Adipose tissue (tissue), 3 donors: Measurements from ENCODE around the gene HBA1. TPM values are rescaled to one million over a fixed set of nuclear protein-coding genes. Genes with fewer than 3 reads are reported as not detected.
"Not testable (repeated sequence)": the region's sequence is repeated elsewhere in the genome, so short reads cannot be mapped to it uniquely, and the experiment has no call there.

Source experiments
- H3K27ac ChIP-seq: one replicate; pipeline ENCODE4 v1.5.1; 2013; ENCODE audit warnings: low read depth, low read length
- WGBS, 3 donors: extraction: QIAGEN DNeasy Blood & Tissue Kit; methylation state at CpG; one replicate each; pipeline ENCODE4 v1.1.7; 2013; 5-methylcytosine and 5-hydroxymethylcytosine counted together
- polyA plus RNA-seq, 3 donors: library from polyadenylated mRNA; stranded (reverse); fragments of 200-250 nt; gene quantifications; one replicate each; pipeline ENCODE4 v1.2.3, GENCODE V29; 2013
- donor health status: healthy with polysubstance abuse.
- donor health status: Bipolar disorder and iron deficiency.
- donor health status: healthy.

HBA1 gene
- polyA plus RNA-seq = 100 to 1,000 TPM in 1 of 3 donors, 10 to 100 TPM in 1, 1 to 10 TPM in 1; 6.7 to 330 (median 28.5) TPM

DNA sequence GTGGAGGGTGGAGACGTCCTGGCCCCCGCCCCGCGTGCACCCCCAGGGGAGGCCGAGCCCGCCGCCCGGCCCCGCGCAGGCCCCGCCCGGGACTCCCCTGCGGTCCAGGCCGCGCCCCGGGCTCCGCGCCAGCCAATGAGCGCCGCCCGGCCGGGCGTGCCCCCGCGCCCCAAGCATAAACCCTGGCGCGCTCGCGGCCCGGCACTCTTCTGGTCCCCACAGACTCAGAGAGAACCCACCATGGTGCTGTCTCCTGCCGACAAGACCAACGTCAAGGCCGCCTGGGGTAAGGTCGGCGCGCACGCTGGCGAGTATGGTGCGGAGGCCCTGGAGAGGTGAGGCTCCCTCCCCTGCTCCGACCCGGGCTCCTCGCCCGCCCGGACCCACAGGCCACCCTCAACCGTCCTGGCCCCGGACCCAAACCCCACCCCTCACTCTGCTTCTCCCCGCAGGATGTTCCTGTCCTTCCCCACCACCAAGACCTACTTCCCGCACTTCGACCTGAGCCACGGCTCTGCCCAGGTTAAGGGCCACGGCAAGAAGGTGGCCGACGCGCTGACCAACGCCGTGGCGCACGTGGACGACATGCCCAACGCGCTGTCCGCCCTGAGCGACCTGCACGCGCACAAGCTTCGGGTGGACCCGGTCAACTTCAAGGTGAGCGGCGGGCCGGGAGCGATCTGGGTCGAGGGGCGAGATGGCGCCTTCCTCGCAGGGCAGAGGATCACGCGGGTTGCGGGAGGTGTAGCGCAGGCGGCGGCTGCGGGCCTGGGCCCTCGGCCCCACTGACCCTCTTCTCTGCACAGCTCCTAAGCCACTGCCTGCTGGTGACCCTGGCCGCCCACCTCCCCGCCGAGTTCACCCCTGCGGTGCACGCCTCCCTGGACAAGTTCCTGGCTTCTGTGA, at the start of gene HBA1:
Gene HBA1, plus strand, starts transcription at position 204 of the 906 bp plus-strand sequence. Its CDS starts 37 bp downstream, at position 241.
- not testable (repeated sequence) for H3K27ac ChIP-seq
- WGBS, 3 donors = 2 to 4% (median 3%) methylated on average over 22 to 37 of the region's 88 CpGs

DNA sequence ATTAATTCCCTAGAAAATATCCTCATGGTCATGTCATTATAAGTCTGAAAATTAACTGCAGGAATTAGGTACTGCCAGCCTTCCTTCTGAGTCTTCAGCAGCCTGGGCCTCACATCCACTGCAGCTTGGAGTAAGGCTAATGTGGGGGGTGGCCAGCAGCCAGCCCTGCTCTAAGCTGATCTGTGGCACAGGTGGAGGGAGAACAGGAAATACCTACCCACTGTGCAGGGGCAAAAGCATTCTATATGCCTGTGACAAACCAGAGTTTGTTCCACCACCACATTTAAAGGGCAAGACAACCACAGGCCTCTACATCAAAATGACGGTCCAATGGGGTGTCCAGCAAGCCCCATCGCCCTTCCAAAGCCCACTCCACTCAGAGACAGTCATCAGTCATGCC, 47.4 kb upstream of the HBA1 start:
- WGBS, 3 donors = 91 to 95% (median 94%) methylated on average over 2 of the region's 2 CpGs
- H3K27ac ChIP-seq = no peak overlapping the region

DNA sequence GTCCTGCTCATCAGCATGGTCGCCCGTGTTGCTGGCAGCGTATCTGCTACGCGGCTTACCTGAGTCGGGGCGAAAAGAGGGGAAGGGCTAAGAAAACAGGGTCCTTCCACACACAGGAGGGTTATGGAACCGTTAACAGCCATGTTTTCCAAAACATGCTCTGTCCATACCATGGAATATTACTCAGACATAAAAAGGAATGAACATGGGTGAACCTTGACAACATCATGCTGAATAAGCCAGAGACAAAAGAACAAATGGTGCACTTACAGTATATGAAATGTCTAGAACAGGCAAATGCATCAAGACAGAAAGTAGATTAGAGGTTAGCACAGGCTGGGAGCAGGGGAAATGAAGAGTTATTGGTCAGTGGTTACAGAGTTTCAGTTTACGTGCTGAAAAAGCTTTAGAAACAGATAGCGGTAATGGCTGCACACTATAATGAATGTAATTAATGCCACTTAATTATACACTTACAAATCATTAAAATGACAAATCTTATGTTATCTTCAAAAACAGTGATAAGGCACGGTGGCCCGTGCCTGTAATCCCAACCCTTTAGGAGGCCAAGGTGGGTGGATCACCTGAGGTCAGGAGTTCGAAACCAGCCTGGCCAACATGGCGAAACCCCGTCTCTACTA, 45.8 kb upstream of the HBA1 start:
- 86 to 96% (median 95%) methylated on average over 15 of the region's 15 CpGs for WGBS, 3 donors
- no peak overlapping the region for H3K27ac ChIP-seq

DNA sequence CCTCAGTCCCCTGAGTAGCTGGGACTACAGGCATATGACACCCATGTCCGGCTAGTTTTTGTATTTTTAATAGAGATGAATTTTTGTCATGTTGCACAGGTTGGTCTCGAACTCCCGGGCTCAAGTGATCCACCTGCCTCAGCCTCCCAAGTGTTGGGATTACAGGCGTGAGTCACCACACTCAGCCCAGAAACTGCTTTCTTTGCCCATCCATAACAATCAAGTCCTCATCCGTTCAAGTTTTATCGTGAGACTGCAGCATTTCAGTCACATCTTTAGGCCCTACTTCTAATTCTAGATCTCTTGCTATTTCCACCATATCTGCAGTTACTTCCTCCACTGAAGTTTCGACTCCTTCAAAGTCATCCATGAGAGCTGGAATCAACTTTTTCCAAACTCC, 44.4 kb upstream of the HBA1 start:
- H3K27ac ChIP-seq = no peak overlapping the region
- 93 to 95% (median 94%) methylated on average over 7 of the region's 7 CpGs for WGBS, 3 donors

DNA sequence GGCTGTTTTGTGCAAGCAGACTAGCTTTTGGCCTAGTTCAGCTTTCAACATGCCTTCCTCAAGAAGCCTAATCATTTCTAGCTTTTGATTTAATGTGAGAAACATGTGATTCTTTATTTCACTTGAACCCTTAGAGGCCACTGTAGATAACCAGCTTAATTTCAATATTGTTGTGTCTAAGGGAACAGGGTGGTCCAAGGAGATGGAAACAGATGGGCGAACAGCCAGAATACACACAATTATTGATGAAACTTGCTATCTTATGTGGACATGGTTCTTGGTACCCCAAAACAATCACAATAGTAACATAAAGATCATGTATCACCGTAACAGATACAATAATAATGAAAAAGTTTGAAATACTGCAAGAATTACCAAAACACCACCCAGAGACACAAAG, 42.8 kb upstream of the HBA1 start:
- H3K27ac ChIP-seq = no peak overlapping the region
- 88 to 97% (median 93%) methylated on average over 2 of the region's 2 CpGs for WGBS, 3 donors

DNA sequence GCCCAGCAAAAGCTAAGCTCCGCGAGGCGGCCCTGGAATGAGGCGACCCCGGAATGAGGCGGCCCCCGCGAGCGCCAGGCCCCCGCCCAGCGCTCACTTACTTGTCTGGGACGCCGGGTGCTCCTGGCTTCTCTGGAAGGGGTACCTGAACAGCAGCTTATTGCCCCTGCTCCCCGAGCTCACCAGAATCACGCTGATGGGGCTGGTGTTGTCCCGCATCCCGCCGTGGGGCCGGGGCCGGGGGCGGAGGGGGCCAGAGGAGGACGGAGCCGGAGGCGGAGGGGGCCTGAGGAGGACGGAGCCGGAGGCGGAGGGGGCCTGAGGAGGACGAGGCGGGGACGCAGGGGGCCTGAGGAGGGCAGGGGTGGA, 38.4 kb upstream of the HBA1 start:
- 0 to 3% (median 1%) methylated on average over 20 to 30 of the region's 30 CpGs for WGBS, 3 donors
- no peak overlapping the region for H3K27ac ChIP-seq

DNA sequence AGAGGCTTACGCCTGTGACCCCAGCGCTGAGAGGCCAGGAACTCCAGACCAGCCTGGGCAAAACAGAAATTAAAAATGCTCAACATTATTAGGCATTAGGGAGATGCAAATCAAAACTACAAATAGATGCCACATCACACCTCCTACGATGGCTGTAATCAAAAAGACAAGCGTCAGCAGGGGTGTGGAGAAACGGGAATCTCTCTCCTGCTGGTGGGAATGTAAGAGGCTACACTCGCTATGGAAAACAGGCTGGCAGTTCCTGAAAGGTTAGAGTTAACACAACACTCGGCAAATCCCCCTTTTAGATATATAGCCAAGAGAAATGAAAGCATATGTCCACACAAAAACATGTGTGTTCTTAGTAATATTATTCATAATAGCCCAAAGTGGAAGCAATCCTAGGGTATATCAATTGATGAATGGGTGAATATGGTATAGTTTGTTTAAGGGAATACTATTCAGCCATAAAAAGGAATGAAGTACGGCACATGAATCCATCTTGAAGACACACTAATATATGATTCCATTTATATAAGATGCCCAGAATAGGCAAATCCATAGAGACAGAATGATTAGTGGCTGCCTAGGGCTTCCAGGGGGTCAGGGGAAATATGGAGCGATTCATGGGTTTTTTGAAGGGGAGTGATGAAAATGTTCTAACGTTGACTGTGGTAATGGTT, 36.2 kb upstream of the HBA1 start:
- WGBS, 3 donors = 64 to 73% (median 68%) methylated on average over 10 of the region's 10 CpGs
- H3K27ac ChIP-seq = no peak overlapping the region

DNA sequence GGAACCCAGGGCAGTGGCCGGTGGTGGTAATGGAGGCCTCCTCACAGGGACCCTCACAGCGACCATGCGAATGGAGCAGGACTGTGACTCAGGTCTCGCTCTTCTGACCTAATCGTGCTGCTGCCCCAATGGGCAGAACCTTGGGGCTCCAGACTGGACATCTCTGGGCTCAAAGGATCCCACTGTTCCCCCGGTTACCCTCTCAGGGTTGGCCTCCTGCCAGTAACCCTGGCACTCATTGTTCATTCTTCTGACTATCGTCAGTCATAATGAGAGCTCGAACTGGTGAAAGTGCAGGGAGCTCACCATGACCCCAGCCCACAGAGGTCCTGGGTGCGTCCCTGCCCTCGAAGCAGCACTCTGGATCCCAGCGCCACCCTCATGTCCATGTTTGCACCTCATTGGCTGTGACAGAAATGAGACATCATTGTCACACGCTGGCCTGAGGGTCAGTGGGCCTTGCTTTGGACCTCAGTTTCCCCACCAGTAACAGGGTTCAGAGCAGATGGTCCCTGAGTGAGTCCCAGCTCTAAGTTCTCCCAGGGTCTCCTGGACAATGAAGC, 34.0 kb upstream of the HBA1 start:
- 76 to 87% (median 80%) methylated on average over 12 of the region's 12 CpGs for WGBS, 3 donors
- no peak overlapping the region for H3K27ac ChIP-seq

DNA sequence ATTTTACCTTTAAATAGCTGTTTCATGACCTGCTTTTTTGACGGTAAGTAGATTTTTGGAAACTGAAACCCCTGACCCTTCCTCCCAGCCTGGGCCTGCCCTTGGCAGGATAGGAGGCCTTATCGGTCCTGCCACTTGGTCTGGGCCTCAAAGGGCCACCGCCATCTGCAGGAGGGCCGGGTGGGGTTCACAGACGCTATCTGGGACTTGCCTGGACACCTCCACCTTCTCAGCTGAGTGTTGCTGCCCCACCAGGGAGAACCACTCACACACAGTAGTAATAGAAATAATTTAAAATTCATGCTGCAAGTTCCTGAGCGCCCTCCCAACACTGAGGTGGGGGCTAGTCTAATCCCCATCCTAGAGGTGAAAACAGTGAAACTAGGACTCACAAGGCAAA, 33.4 kb upstream of the HBA1 start:
- 80 to 88% (median 84%) methylated on average over 6 of the region's 6 CpGs for WGBS, 3 donors
- H3K27ac ChIP-seq = no peak overlapping the region

DNA sequence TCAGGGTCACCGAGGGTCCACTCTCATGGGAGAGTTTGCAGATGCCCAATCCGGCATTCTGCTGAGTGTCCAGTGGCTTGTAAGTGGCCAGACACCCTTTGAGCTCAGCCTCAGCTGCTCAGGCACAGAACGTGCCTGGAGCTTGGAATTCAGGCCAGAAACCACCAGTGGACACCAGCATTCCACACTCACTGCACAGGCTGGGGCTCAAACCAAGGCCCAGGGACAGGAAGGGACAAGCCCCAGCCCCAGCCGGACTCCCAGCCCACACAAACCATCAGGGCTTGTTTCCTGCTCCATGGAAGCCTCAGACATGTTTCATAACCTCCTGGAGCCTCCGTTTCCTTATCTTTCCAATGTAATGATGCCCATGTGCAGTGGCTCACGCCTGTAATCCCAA, 33.0 kb upstream of the HBA1 start:
- WGBS, 3 donors = 48 to 66% (median 60%) methylated on average over 6 of the region's 6 CpGs
- no peak overlapping the region for H3K27ac ChIP-seq

DNA sequence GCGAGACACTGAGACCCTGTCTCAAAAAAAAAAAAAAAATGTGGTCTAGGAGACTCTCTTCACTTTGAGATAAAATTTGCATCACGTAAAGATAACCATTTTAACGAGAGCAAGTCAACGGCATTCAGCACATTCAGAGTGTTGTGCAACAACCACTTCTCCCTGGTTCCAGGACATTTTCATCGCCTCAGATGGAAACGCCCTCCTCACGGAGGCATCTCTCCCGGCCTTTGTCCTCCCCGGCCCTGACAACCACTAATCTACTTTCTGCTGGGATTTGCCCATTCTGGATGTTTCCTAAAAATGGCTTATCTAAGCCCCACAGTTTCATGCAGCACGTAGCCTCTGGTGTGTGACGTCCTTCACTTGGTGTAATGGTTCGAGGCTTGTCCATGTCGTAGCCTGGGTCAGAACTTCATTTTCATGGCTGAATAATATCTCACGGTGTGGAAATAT, 31.7 kb upstream of the HBA1 start:
- 82 to 84% (median 82%) methylated on average over 14 of the region's 14 CpGs for WGBS, 3 donors
- H3K27ac ChIP-seq = no peak overlapping the region

DNA sequence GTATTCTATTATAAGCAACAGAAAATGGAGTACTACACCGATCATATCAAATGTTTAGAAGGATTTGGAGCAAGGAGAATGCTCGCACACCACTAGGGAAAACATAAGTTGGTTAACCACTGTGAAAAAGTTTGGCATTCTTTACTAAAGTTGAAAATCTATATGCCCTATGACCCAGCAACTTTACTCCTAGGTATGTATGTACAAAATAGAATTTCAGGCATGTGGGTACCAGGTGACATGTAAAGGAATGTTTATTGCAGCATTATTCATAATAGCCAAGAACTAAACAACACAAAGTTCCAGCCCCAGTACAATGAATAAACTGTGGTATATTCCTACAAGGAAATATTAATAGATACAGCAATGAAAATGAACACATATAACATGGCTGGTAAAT, 29.8 kb upstream of the HBA1 start:
- H3K27ac ChIP-seq = no peak overlapping the region
- WGBS, 3 donors = 84 to 88% (median 85%) methylated on average over 2 of the region's 2 CpGs

DNA sequence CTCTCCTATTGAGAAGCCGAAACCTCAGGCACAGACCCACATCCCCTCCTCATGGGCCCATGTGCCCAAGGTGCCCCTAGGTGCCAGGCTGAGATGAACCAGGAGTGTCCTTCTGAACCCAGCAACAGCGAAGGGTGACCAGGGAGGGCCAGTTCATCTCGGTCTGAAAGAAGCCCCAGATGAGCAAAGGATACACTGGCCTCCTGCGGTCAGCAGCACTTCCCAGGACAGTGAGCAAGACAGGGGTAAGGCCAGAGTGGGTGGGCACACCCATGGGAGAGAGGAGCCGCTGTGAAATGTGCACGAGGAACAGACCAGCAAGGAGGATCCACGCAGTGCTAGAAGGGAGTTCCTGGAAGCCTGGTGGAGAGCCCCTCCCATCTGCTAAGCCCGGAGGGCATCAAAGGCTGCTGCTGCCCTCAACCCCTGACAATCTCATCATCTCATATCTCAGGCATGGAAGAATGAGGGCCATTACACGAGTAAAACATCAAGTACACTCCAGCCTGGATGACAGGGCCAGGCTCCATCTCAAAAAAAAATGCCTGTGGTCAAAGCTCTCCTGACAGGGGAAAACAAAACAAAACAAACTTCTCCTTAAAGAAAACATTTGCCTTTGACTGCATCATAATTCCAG, 27.3 kb upstream of the HBA1 start:
- WGBS, 3 donors = 37 to 47% (median 46%) methylated on average over 9 of the region's 9 CpGs
- H3K27ac ChIP-seq = no peak overlapping the region

DNA sequence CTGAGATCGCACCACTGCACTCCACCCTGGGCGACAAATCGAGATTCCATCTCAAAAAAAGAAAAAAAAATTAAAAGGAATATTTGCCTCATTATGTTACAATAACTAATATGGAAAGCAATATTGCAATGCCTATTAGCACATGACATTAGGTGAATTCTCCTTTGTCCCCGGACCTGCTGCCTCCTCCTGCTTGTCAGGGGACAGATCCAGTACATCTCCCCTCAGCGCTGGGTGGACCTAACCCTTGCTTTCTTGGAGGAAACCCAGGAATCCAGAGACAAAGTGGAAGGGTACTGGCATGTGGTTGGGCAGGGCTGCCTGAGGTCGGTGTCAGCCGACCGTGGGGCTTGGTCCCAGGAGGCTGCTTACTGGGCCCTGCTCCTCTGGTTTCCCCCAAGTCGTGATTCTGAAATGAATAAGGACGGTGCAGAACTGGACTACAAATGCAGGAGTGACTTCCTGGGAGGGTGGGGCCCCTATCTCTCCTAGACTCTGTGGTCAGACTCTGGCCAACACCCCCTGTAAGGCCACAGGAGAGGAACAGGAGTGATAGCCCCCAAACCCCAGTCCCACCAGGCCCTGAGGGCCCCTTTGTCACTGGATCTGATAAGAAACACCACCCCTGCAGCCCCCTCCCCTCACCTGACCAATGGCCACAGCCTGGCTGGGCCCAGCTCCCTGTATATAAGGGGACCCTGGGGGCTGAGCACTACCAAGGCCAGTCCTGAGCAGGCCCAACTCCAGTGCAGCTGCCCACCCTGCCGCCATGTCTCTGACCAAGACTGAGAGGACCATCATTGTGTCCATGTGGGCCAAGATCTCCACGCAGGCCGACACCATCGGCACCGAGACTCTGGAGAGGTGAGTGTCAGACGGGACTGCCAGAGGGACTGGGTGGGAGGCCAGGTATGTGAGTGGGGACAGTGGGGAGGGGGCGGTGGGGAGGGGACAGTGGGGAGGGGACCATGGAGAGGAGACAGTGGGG, 24.0 kb upstream of the HBA1 start, which contains the start of gene HBZ:
Gene HBZ, plus strand, starts transcription at position 504 of the 988 bp plus-strand sequence. Its CDS starts 266 bp downstream, at position 770.
- 75 to 78% (median 77%) methylated on average over 17 of the region's 17 CpGs for WGBS, 3 donors
- no peak within 1 kb of the TSS for H3K27ac ChIP-seq

DNA sequence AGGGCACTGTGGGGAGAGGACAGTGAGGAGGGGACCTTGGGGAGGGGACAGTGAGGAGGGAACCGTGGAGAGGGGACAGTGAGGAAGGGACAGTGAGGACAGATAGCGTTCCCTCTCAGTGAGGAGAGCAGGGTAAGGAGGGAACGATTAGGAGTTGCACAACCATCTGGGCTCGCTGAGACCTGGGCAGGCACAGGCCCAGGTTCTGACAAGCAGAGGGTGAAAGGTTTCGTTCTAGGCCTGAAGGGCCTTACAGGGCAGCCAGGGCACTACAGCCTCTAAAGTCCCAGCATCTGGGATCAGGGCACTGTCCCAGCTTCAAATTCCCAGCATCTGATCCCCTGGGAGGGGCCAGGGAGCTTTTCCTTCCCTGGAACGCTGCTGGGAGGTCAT, 23.4 kb upstream of the HBA1 start:
- not testable (repeated sequence) for H3K27ac ChIP-seq
- 45 to 51% (median 46%) methylated on average over 3 to 4 of the region's 6 CpGs for WGBS, 3 donors

DNA sequence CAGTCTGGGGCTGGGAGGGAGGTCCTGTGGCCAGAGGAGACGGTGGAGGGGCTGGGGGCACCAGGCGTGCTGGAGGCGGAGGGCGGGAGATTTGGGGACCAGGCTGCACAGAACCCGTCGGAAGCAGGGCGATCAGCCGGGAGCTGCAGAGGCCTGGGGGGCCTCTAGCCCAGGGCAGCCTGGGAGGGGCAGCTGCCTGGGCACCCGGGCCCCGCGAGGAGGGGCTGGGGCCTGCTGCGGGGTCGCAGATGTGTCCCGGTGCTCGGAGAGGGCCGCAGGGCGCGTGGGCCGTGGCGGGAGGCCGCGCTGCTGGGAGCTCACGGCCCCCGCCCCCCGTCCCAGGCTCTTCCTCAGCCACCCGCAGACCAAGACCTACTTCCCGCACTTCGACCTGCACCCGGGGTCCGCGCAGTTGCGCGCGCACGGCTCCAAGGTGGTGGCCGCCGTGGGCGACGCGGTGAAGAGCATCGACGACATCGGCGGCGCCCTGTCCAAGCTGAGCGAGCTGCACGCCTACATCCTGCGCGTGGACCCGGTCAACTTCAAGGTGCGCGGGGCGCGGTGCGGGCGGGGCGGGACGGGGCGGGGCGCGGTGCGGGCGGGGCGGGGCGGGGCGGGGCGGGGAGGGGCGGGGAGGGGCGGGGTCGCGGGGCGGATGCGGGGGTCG, 22.8 kb upstream of the HBA1 start:
- no CpG with 5 or more reads among the region's 74 CpGs for WGBS, 3 donors

More for the DNA sequence above, 22.8 kb upstream of the HBA1 start:
- H3K27ac ChIP-seq = not testable (repeated sequence)
